Measurements from ENCODE around the gene PPIL6. TPM values are rescaled to one million over a fixed set of nuclear protein-coding genes. Genes with fewer than 3 reads are reported as not detected.

PPIL6 gene
- polyA plus RNA-seq, 1 experiment = 0.83 TPM

DNA sequence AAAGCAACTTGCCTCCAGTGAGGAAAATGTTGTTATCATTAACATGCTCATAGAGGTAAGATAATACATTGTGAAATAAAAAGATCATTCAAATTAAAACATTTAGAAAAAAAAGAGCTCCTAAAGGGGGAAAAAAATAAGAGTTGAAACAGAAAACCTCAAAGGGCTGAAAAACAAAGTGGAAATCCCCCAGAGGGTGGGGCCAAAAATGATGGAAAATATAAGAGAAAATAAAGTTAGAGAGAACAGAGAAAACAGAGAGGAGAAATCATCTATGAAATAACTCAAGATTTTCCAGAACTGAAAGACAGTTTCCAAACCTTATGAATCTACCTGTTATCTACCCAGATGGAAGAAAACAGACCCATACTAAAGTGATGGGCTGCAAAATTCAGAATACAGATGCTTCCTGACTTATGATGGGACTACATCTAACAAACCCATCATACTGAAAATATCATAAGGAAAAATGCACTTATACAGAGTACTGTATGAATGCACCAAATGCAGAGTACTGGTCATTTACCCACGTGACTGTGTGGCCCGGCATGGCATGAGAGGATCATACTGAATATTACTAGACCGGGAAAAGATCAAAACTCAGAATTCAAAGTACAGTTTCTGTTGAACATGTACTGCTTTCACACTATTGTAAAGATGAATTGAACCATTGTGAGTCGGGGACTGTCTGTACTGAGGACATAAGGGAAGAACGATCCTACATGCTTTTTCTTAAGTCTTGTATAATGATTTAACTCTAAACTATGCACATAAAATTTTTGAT is 38.6 kb upstream of the PPIL6 start:
- CTCF ChIA-PET = no interaction called here

DNA sequence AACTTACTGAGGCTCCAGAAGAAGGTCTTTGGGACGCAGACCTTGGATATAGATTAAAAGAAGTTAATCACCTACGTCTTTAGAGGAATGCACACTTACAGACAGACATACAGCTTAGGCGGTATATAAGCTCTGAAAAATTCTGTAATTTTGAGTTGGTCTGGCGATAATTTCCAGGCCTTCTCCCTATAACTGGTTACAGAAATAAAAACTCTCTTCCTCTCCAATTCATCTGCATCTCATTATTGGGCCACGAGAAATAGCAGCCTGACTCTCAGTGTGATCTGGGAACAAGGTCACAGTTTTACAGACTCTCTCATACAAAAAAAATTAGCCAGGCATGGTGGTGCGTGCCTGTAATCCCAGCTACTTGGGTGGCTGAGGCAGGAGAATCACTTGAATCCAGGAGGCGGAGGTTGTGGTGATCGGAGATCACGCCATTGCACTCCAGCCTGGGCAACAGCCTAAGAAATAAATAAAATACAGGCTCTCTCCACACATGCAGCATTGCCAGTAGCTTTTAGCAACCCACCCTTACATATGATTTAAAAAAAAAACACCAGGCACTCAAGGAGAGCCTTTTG is 37.9 kb upstream of the PPIL6 start:
- H3K27ac ChIP-seq (ENCODE audit: low read depth, low read length) = no peak overlapping the region
- DNase-seq (ENCODE audit: low read depth, low spot score) = no peak
- ChIA-PET CTCF (no interaction called here), POLR2A (no interaction called here)
- H3K9me3 ChIP-seq (ENCODE audit: control insufficient read depth, insufficient read depth, low read length) = no peaks in the 10 kb centered on the region; the same call in 1 of the 2 replicates
- H3K4me3 ChIP-seq (ENCODE audit: low read depth, low read length) = no peak overlapping the region
- TF ChIP-seq, protein P1, sequence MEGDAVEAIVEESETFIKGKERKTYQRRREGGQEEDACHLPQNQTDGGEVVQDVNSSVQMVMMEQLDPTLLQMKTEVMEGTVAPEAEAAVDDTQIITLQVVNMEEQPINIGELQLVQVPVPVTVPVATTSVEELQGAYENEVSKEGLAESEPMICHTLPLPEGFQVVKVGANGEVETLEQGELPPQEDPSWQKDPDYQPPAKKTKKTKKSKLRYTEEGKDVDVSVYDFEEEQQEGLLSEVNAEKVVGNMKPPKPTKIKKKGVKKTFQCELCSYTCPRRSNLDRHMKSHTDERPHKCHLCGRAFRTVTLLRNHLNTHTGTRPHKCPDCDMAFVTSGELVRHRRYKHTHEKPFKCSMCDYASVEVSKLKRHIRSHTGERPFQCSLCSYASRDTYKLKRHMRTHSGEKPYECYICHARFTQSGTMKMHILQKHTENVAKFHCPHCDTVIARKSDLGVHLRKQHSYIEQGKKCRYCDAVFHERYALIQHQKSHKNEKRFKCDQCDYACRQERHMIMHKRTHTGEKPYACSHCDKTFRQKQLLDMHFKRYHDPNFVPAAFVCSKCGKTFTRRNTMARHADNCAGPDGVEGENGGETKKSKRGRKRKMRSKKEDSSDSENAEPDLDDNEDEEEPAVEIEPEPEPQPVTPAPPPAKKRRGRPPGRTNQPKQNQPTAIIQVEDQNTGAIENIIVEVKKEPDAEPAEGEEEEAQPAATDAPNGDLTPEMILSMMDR (IDR thresholded peaks at IDR 0.05; ENCODE audit: low read depth, low read length) = no peak
- H3K27me3 ChIP-seq (ENCODE audit: control insufficient read depth, insufficient read depth, low read length) = no peaks in the 10 kb centered on the region

More for the DNA sequence above, 38.6 kb upstream of the PPIL6 start:
- H3K27me3 ChIP-seq (ENCODE audit: control insufficient read depth, insufficient read depth, low read length) = no peaks in the 10 kb centered on the region
- POLR2A ChIA-PET = no interaction called here
- no peaks in the 10 kb centered on the region; the same call in 1 of the 2 replicates for H3K9me3 ChIP-seq (ENCODE audit: control insufficient read depth, insufficient read depth, low read length)
- 0 out of 2 replicates have a peak overlapping the region, but pooled peaks have one; percentile 10 for H3K4me3 ChIP-seq (ENCODE audit: low read depth, low read length)
- H3K27ac ChIP-seq (ENCODE audit: low read depth, low read length) = no peak overlapping the region
- TF ChIP-seq, protein P1 (IDR thresholded peaks at IDR 0.05; ENCODE audit: low read depth, low read length) = no peak
- DNase-seq (ENCODE audit: low read depth, low spot score) = no peak

DNA sequence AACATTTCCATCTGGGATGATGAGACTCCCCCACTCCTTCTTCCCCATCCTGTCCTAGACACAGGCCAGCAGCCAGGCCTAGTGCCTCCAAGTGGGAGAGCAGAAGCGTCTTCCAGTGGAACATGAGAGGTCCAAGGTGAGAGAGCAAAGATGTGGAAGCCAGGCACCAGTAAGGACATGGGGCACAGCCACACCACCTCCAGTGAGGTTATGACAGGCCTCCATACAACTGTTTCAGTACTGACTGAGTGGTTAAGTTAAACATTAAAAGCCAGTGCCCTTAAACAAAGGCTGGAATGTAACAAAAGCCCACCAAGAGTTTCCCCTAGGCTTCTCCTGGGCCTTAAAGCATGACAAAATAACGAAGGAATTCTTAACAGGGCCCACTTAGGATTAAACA is 37.3 kb upstream of the PPIL6 start:
- no peak for DNase-seq (ENCODE audit: low read depth, low spot score)
- Histone ChIP-seq H3K27ac (ENCODE audit: low read depth, low read length) (no peak overlapping the region), H3K4me3 (ENCODE audit: low read depth, low read length) (no peak overlapping the region), H3K27me3 (ENCODE audit: control insufficient read depth, insufficient read depth, low read length) (no peaks in the 10 kb centered on the region), H3K9me3 (ENCODE audit: control insufficient read depth, insufficient read depth, low read length) (no peaks in the 10 kb centered on the region; the same call in 1 of the 2 replicates)
- ChIA-PET POLR2A (no interaction called here), CTCF (no interaction called here)
- TF ChIP-seq, protein P1 (IDR thresholded peaks at IDR 0.05; ENCODE audit: low read depth, low read length) = no peak

DNA sequence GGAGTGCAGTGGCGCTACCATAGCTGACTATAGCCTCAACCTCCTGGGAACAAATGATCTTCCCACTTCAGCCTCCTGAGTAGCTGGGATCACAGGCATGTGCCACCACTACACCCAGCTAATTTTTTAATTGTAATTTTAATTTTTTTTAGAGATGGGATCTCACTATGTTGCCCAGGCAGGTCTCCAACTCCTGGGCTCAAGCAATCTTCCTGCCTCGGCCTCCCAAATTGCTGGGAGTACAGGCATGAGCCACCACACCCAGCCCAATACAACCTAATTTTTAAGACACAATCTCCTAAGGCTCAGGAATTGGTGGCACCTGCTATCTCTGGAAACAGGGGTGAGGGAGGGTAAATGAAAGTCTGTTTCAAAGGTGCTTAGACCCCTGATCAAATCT is 36.8 kb upstream of the PPIL6 start:
- no peak overlapping the region for H3K27ac ChIP-seq (ENCODE audit: low read depth, low read length)
- no peak for DNase-seq (ENCODE audit: low read depth, low spot score)
- H3K9me3 ChIP-seq (ENCODE audit: control insufficient read depth, insufficient read depth, low read length) = no peaks in the 10 kb centered on the region; the same call in 1 of the 2 replicates
- POLR2A ChIA-PET = no interaction called here
- H3K4me3 ChIP-seq (ENCODE audit: low read depth, low read length) = no peak overlapping the region
- no peaks in the 10 kb centered on the region for H3K27me3 ChIP-seq (ENCODE audit: control insufficient read depth, insufficient read depth, low read length)
- CTCF ChIA-PET = no interaction called here
- TF ChIP-seq, protein P1 (IDR thresholded peaks at IDR 0.05; ENCODE audit: low read depth, low read length) = no peak

DNA sequence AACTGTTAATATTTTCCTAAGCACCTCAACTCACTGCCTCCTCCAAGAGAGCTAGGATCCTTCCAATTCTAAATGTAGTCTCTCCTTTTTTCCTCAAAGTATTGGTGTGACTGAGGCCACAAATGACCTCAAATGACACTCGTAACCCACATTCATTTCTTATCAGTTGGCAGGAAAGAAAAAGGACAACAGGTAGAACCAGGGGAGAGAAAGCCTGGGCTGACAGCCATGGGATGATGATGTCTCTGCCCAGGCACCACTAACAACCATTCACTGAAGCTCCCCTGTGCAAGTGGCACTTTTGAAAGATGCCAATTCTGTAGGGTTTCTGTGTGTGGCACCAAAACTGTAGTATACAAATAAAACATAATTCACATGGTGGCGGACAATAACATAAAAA is 35.2 kb upstream of the PPIL6 start:
- ChIA-PET POLR2A (no interaction called here), CTCF (no interaction called here)
- no peak overlapping the region for H3K4me3 ChIP-seq (ENCODE audit: low read depth, low read length)
- H3K27me3 ChIP-seq (ENCODE audit: control insufficient read depth, insufficient read depth, low read length) = no peaks in the 10 kb centered on the region
- TF ChIP-seq, protein P1 (IDR thresholded peaks at IDR 0.05; ENCODE audit: low read depth, low read length) = no peak
- H3K27ac ChIP-seq (ENCODE audit: low read depth, low read length) = no peak overlapping the region
- H3K9me3 ChIP-seq (ENCODE audit: control insufficient read depth, insufficient read depth, low read length) = no peaks in the 10 kb centered on the region
- no peak for DNase-seq (ENCODE audit: low read depth, low spot score)
